ENCODE results near the gene GUCY2D. TPM values are rescaled to one million over a fixed set of nuclear protein-coding genes. Genes with fewer than 3 reads are reported as not detected.

GUCY2D gene
- total and polyA plus RNA-seq, 8 donors, result 0.13 to 3.4 (median 0.73) TPM; not detected in 4

DNA sequence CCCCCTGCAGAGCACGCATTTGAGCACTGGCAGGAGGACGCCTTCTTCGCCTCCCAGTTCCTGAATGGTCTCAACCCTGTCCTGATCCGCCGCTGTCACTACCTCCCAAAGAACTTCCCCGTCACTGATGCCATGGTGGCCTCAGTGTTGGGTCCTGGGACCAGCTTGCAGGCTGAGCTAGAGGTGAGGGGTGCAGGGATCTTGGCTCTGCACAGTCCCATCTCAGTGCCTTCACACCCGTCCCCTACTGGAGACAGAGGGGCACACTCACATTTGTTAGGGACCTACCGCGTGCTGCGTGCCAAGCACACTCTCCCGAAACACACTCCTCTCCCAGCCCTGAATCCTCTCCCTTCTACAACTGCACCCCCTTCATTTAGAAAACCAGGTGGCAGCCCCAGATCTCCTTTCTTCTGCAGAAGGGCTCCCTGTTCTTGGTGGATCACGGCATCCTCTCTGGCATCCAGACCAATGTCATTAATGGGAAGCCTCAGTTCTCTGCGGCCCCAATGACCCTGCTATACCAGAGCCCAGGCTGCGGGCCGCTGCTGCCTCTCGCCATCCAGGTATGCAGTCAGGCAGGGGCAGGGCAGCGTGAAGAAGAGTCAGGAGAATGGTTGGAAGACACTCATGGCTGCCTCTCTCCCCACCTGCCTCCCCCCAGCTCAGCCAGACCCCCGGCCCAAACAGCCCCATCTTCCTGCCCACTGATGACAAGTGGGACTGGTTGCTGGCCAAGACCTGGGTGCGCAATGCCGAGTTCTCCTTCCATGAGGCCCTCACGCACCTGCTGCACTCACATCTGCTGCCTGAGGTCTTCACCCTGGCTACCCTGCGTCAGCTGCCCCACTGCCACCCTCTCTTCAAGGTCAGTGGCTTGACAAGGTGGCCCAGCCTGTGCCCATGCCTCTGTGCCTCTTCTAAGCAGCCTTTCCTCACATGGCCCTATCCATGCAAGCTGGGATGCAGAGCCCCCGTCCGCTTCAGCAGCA is 42.7 kb downstream of the GUCY2D start:
- Histone ChIP-seq H3K27ac (no peak overlapping the region), H3K4me3 (no peak overlapping the region), H3K4me1 (peaks cover 6 to 28% of the 10 kb centered on the region in 2 donors), H3K36me3 (no peaks in the 10 kb centered on the region), H3K9me3 (no peaks in the 10 kb centered on the region), H3K27me3 (peaks cover 0 to 18% of the 10 kb centered on the region in 2 donors)
- no peak for ATAC-seq
- intact Hi-C loops (cut with DNase I), result no loop called here
- TF ChIP-seq, protein P1, sequence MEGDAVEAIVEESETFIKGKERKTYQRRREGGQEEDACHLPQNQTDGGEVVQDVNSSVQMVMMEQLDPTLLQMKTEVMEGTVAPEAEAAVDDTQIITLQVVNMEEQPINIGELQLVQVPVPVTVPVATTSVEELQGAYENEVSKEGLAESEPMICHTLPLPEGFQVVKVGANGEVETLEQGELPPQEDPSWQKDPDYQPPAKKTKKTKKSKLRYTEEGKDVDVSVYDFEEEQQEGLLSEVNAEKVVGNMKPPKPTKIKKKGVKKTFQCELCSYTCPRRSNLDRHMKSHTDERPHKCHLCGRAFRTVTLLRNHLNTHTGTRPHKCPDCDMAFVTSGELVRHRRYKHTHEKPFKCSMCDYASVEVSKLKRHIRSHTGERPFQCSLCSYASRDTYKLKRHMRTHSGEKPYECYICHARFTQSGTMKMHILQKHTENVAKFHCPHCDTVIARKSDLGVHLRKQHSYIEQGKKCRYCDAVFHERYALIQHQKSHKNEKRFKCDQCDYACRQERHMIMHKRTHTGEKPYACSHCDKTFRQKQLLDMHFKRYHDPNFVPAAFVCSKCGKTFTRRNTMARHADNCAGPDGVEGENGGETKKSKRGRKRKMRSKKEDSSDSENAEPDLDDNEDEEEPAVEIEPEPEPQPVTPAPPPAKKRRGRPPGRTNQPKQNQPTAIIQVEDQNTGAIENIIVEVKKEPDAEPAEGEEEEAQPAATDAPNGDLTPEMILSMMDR (IDR thresholded peaks at IDR 0.05), result no peak
- no peak for DNase-seq

DNA sequence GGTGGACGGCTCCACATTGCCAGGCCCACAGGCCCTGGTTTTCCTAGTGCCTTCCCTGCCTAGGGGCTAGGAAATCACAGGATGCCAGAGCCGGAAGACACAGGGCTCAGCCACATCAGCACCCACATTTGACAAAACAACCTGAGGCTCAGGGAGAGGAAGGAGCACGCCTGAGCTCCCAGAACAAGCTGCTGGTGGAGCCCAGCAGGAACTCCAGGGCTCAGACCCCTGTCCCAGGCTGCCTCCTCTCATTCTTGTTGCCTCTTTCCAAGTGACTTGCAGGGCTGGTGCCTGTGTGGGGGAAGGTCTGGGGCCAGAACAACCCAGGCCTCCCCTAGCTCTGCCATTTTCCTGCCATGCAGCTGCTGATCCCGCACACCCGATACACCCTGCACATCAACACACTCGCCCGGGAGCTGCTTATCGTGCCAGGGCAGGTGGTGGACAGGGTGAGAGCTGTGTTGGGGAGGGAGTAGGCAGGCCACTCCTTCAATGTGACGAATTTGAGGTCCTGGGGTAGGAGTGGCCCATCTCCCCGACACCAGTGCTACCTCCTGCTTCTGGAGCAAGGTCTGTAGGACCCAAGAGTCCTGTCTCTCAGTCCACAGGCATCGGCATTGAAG is 44.0 kb downstream of the GUCY2D start:
- ATAC-seq, result no peak
- TF ChIP-seq, protein P1 (IDR thresholded peaks at IDR 0.05), result no peak
- peaks cover 0 to 16% of the 10 kb centered on the region in 2 donors for H3K27me3 ChIP-seq

DNA sequence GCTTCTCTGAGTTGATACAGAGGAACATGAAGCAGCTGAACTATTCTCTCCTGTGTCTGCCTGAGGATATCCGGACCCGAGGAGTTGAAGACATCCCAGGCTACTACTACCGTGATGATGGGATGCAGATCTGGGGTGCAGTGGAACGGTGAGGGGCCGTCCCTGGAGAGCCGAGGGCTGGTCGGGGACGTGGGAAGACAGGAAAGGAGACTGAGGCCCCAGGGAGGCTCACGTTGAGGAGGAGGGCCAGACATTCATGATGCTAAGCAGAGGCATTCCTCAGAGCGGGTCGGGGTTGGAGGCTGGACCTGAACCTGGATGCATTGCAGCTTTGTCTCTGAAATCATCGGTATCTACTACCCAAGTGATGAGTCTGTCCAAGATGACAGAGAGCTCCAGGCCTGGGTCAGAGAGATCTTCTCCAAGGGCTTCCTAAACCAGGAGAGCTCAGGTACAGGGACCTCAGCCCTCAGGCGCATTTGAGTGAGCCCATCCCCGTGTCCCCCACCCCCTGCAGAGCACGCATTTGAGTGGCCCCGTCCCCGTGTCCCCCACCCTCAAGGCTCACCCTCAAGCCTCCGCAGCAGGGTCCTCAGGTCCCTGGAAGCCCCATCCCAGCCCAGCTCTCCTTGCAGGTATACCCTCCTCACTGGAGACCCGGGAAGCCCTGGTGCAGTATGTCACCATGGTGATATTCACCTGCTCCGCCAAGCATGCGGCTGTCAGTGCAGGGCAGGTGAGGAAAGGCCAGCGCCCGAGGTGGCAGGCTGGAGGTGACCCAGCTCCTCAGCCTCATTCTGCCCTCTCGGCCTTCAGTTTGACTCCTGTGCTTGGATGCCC is 44.7 kb downstream of the GUCY2D start:
- Histone ChIP-seq H3K27me3 (peaks cover 0 to 16% of the 10 kb centered on the region in 2 donors), H3K36me3 (no peaks in the 10 kb centered on the region), H3K27ac (no peak overlapping the region), H3K4me1 (peaks cover 0 to 12% of the 10 kb centered on the region in 2 donors), H3K9me3 (no peaks in the 10 kb centered on the region), H3K4me3 (no peak overlapping the region)
- DNase-seq (no peak), ATAC-seq (no peak)
- intact Hi-C loops (cut with DNase I), result no loop called here
- TF ChIP-seq, protein P1 (IDR thresholded peaks at IDR 0.05), result no peak

More for the DNA sequence above, 44.0 kb downstream of the GUCY2D start:
- H3K36me3 ChIP-seq, result no peaks in the 10 kb centered on the region
- H3K27ac ChIP-seq, result no peak overlapping the region
- H3K4me3 ChIP-seq, result no peak overlapping the region
- H3K9me3 ChIP-seq, result no peaks in the 10 kb centered on the region
- H3K4me1 ChIP-seq, result peaks cover 0 to 19% of the 10 kb centered on the region in 2 donors
- no peak for DNase-seq
- intact Hi-C loops (cut with DNase I), result no loop called here

DNA sequence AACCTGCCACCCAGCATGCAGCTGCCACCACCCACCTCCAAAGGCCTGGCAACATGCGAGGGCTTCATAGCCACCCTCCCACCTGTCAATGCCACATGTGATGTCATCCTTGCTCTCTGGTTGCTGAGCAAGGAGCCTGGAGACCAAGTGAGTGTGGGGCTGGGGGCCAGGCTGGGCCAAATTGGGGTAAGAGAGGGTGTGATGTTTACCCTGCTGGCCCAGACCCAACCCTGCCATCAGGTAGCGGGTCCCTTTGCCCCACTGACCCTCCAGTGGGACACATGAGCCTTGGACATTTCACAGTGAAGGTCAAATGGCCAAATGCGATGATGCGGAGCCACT is 45.3 kb downstream of the GUCY2D start:
- intact Hi-C loops (cut with DNase I), result no loop called here
- TF ChIP-seq, protein P1 (IDR thresholded peaks at IDR 0.05), result no peak
- no peak for DNase-seq
- Histone ChIP-seq H3K36me3 (no peaks in the 10 kb centered on the region), H3K9me3 (no peaks in the 10 kb centered on the region), H3K27ac (no peak overlapping the region), H3K4me1 (peaks cover 0 to 6% of the 10 kb centered on the region in 2 donors), H3K4me3 (no peak overlapping the region), H3K27me3 (peaks cover 0 to 16% of the 10 kb centered on the region in 2 donors)
- no peak for ATAC-seq

Data from left lung (tissue), 10 donors.